Osteoblast (primary cell): Measurements from ENCODE around the gene CALN1. TPM values are rescaled to one million over a fixed set of nuclear protein-coding genes. Genes with fewer than 3 reads are reported as not detected.

Experiments used
- DNase-seq: peaks from one replicate; pipeline ENCODE4 v3.0.0; 2011; ENCODE audit warnings: low spot score, mixed read lengths; ENCODE audit not compliant: insufficient read length; ENCODE audit errors: missing footprints
- H2AFZ ChIP-seq: 2 replicates; pipeline ENCODE4 v1.6.0; 2011; ENCODE audit warnings: mild to moderate bottlenecking, low read length
- H3K27ac ChIP-seq: 2 replicates; pipeline ENCODE4 v1.5.1; 2011; ENCODE audit warnings: mild to moderate bottlenecking, low read depth, low read length, moderate library complexity
- H3K27me3 ChIP-seq: 2 replicates; pipeline ENCODE4 v1.6.0; 2012; ENCODE audit warnings: mild to moderate bottlenecking, control low read depth, inconsistent platforms, low read length, moderate library complexity; ENCODE audit not compliant: insufficient read depth
- H3K36me3 ChIP-seq: 2 replicates; pipeline ENCODE4 v1.5.1; 2011; ENCODE audit warnings: mild to moderate bottlenecking, low read length, control low read depth, moderate library complexity; ENCODE audit not compliant: insufficient read depth
- H3K4me1 ChIP-seq: 2 replicates; pipeline ENCODE4 v1.5.1; 2011; ENCODE audit warnings: mild to moderate bottlenecking, low read length, control low read depth, moderate library complexity; ENCODE audit not compliant: insufficient read depth
- H3K4me2 ChIP-seq: 2 replicates; pipeline ENCODE4 v1.6.0; 2011; ENCODE audit warnings: mild to moderate bottlenecking, low read length; ENCODE audit not compliant: insufficient read depth
- H3K4me3 ChIP-seq: fragments of 200-600 bp; sonication (generic); 3 replicates; pipeline ENCODE4 v1.5.1; 2012; ENCODE audit warnings: mild to moderate bottlenecking, low read length, inconsistent platforms; ENCODE audit not compliant: insufficient read depth
- H3K79me2 ChIP-seq: 2 replicates; pipeline ENCODE4 v1.6.0; 2012; ENCODE audit warnings: mild to moderate bottlenecking, low read length, control low read depth, inconsistent platforms; ENCODE audit not compliant: insufficient read depth
- H3K9me3 ChIP-seq: 2 replicates; pipeline ENCODE4 v1.5.1; 2011; ENCODE audit warnings: low read depth, low read length, control low read depth
- H4K20me1 ChIP-seq: 2 replicates; pipeline ENCODE4 v1.6.0; 2012; ENCODE audit warnings: mild to moderate bottlenecking, low read length, control low read depth; ENCODE audit not compliant: insufficient read depth
- CTCF ChIP-seq: IDR thresholded peaks from 2 replicates; pipeline ENCODE4 v1.5.1; 2011; ENCODE audit warnings: mild to moderate bottlenecking, low read depth, low read length, moderate library complexity; ENCODE audit errors: extremely low read depth
- total RNA-seq: library from RNA; depleted of rRNA; stranded (reverse); fragments of >200 nt; gene quantifications from 2 replicates; pipeline ENCODE4 v1.2.3, GENCODE V29; 2012

The CALN1 gene
- total RNA-seq, 1 donor, result not detected

DNA sequence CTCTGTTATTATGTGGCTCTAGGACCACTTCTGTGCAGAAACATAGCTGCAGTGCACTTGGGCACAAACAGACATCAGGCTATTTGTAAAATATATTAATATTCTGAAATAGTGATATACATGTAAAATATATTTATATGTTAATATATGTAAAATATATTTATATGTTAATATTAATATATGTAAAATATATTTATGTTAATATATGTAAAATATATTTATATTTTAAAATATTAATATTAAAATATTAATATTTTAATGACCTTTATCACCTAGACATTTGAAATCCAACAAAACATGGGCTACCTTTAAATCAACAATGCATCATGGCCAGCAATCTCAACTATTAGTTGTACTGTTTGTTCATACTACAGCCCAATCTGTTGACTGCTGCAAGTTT, 347.2 kb downstream of the CALN1 start:
- H4K20me1 ChIP-seq, result no peaks in the 10 kb centered on the region
- no peaks in the 10 kb centered on the region for H3K27me3 ChIP-seq
- H3K4me3 ChIP-seq, result no peak overlapping the region
- H3K36me3 ChIP-seq, result no peaks in the 10 kb centered on the region
- no peaks in the 10 kb centered on the region for H3K9me3 ChIP-seq
- no peak for TF ChIP-seq CTCF
- H3K79me2 ChIP-seq, result no peaks in the 10 kb centered on the region
- no peak for DNase-seq
- no peak overlapping the region for H3K4me2 ChIP-seq
- H2AFZ ChIP-seq, result no peak overlapping the region
- H3K27ac ChIP-seq, result no peak overlapping the region
- no peaks in the 10 kb centered on the region for H3K4me1 ChIP-seq

- Histone ChIP-seq H2AFZ (no peak overlapping the region), H3K27ac (no peak overlapping the region), H3K4me3 (no peak overlapping the region), H3K27me3 (no peaks in the 10 kb centered on the region), H3K9me3 (no peaks in the 10 kb centered on the region), H4K20me1 (no peaks in the 10 kb centered on the region), H3K4me2 (no peak overlapping the region), H3K79me2 (no peaks in the 10 kb centered on the region), H3K4me1 (no peaks in the 10 kb centered on the region), H3K36me3 (no peaks in the 10 kb centered on the region)
- DNase-seq, result no peak
- no peak for TF ChIP-seq CTCF
Observed at GRCh38 chr7:72063330-72063729, 348.8 kb downstream of the CALN1 start.

- TF ChIP-seq CTCF, result no peak
- H3K4me2 ChIP-seq, result no peak overlapping the region
- no peaks in the 10 kb centered on the region for H3K27me3 ChIP-seq
- no peaks in the 10 kb centered on the region for H3K79me2 ChIP-seq
- H3K4me1 ChIP-seq, result no peaks in the 10 kb centered on the region
- no peak for DNase-seq
- H2AFZ ChIP-seq, result no peak overlapping the region
- no peak overlapping the region for H3K4me3 ChIP-seq
- no peaks in the 10 kb centered on the region for H3K36me3 ChIP-seq
- no peaks in the 10 kb centered on the region for H4K20me1 ChIP-seq
- H3K27ac ChIP-seq, result no peak overlapping the region
- H3K9me3 ChIP-seq, result no peaks in the 10 kb centered on the region
Observed at GRCh38 chr7:72062666-72063065, 349.5 kb downstream of the CALN1 start.

- Histone ChIP-seq H3K79me2 (no peaks in the 10 kb centered on the region), H4K20me1 (no peaks in the 10 kb centered on the region), H3K4me3 (no peak overlapping the region), H3K36me3 (no peaks in the 10 kb centered on the region), H3K9me3 (no peaks in the 10 kb centered on the region), H3K4me2 (no peak overlapping the region), H3K4me1 (no peaks in the 10 kb centered on the region), H3K27me3 (no peaks in the 10 kb centered on the region), H2AFZ (no peak overlapping the region), H3K27ac (no peak overlapping the region)
- no peak for TF ChIP-seq CTCF
- no peak for DNase-seq
Observed at GRCh38 chr7:72059925-72060324, 352.2 kb downstream of the CALN1 start.
